Measurements from ENCODE around the gene NRCAM. TPM values are rescaled to one million over a fixed set of nuclear protein-coding genes. Genes with fewer than 3 reads are reported as not detected.
"Not testable (repeated sequence)": the region's sequence is repeated elsewhere in the genome, so short reads cannot be mapped to it uniquely, and the experiment has no call there.

Gene NRCAM
- 10 to 100 TPM in 1 of 4 donors, 1 to 10 TPM in 1, under 1 TPM in 1, not detected in 1; 0.77 to 30.3 (median 2.0) TPM for total RNA-seq

DNA sequence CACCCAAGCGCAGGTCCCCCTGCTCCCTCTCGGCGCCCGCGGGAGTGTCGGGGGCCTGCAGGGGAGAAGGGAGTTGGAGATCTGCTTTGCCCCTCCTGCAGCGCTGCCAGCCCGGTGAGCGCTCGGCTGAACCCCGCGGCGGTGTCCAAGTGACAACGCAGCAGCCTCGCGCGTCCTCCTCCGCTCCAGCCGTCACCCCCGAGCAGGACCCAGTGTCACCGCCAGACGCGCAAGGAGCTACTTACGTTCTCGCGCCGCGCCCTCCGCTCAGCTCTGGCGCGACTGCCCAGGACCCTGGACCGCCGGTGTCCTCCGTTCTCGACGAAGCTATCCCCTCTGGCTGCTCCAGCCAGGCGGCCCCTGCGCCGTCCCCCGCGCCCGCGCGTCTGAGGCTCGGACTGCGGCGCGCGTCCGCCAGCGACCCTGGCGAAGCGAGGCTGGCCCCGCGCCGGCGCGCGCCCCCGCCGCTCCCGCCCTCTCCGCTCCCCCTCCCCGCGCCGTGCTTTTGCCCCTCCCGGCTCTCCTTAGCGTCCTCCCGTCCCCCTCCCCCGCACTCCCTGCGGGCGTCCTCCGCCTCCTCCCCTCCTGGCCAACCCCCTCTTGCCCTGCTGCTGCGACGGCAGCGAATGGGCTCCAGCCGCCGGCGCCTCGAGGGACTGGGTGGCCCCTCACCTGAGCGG is at the start of gene NRCAM:
TSS of gene NRCAM (minus strand) at position 439 of the 680 bp plus-strand sequence. CDS start 216,372 bp downstream, outside the sequence.
- peak in 1 of 2 donors; percentile 24 for DNase-seq
- peaks cover 0 to 3% of the 10 kb centered on the region in 2 donors for H3K27me3 ChIP-seq

DNA sequence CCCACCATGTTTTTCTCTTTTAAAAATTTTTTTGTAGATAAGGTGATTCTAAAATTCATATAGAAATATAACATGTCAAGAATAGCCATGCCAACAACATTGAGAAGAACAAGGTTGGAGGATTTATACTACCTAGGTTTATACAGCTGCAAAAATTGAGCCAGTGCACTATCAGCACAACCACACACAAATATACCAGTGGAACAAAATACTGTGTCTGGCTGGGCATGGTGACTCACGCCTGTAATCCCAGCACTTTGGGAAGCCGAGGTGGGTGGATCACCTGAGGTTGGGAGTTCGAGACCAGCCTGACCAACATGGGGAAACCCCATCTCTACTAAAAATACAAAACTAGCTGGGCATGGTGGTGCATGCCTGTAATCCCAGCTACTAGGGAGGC is 48.3 kb upstream of the NRCAM start:
- intact Hi-C loops (cut with DNase I; ENCODE audit: low total_unique reads); H3K4me3 ChIP-seq; H3K4me1 ChIP-seq; H3K9me3 ChIP-seq; H3K27ac ChIP-seq; H3K36me3 ChIP-seq; DNase-seq; H3K27me3 ChIP-seq: not testable (repeated sequence)

More for the DNA sequence above, at the start of gene NRCAM:
- H3K27ac ChIP-seq = no peak within 1 kb of the TSS
- H3K36me3 ChIP-seq = no peaks in the 10 kb centered on the region
- intact Hi-C loops (cut with DNase I; ENCODE audit: low total_unique reads) = no loop called here
- TF ChIP-seq POLR2A (IDR thresholded peaks at IDR 0.05) = no peak
- TF ChIP-seq, protein P1, sequence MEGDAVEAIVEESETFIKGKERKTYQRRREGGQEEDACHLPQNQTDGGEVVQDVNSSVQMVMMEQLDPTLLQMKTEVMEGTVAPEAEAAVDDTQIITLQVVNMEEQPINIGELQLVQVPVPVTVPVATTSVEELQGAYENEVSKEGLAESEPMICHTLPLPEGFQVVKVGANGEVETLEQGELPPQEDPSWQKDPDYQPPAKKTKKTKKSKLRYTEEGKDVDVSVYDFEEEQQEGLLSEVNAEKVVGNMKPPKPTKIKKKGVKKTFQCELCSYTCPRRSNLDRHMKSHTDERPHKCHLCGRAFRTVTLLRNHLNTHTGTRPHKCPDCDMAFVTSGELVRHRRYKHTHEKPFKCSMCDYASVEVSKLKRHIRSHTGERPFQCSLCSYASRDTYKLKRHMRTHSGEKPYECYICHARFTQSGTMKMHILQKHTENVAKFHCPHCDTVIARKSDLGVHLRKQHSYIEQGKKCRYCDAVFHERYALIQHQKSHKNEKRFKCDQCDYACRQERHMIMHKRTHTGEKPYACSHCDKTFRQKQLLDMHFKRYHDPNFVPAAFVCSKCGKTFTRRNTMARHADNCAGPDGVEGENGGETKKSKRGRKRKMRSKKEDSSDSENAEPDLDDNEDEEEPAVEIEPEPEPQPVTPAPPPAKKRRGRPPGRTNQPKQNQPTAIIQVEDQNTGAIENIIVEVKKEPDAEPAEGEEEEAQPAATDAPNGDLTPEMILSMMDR (IDR thresholded peaks at IDR 0.05) = no peak
- peak within 1 kb of the TSS; percentile 19 to 34 for H3K4me3 ChIP-seq
- H3K9me3 ChIP-seq = no peaks in the 10 kb centered on the region
- peaks cover 0 to 9% of the 10 kb centered on the region in 2 donors for H3K4me1 ChIP-seq

DNA sequence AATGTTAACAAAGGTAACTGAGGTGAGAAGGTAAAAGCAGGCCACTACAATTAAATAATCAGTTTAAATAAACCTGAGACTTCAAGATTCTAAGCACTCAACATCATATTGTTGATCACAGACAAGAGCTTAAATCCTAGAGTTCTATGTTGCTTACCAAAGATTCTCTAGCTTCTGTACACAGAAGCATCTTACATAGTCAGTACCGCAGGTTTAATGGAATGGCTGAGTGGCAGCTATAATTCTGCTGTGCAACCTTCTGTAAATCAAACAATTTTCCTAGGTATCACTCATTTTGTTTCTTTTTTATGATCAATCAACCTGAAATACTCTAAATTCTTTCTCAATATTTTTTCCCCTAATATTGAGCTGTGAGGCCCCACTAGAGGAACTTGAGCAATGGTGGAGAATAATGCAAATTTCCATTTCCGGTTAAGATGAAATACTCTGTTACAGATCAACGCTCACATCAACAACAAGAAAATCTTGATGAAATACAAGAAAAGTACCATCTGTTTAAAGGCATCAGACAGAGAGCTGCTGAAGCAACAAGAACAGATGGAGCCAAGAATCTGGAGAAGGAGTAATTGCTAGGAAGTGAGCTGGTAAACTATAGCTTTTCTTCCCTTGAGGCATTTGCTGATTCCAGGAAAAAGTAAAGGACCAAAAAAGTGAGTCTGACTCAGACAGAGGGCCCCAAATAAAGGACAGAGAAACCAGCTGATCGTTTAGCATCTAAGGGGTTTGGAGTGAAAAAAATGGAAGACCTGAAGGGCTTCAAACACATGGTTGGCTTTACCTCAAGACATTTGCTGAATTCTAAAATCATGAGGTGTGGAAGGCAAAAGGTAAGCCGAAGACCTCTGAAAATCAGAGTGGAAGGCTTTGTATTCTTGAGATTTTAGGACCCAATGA is 47.1 kb upstream of the NRCAM start:
- intact Hi-C loops (cut with DNase I; ENCODE audit: low total_unique reads) = no loop called here
- Histone ChIP-seq H3K36me3 (no peaks in the 10 kb centered on the region), H3K4me1 (no peaks in the 10 kb centered on the region), H3K9me3 (no peaks in the 10 kb centered on the region), H3K27me3 (no peaks in the 10 kb centered on the region), H3K27ac (no peak overlapping the region), H3K4me3 (no peak overlapping the region)
- no peak for DNase-seq
- no peak for TF ChIP-seq POLR2A (IDR thresholded peaks at IDR 0.05)
- TF ChIP-seq, protein P1 (IDR thresholded peaks at IDR 0.05) = no peak

DNA sequence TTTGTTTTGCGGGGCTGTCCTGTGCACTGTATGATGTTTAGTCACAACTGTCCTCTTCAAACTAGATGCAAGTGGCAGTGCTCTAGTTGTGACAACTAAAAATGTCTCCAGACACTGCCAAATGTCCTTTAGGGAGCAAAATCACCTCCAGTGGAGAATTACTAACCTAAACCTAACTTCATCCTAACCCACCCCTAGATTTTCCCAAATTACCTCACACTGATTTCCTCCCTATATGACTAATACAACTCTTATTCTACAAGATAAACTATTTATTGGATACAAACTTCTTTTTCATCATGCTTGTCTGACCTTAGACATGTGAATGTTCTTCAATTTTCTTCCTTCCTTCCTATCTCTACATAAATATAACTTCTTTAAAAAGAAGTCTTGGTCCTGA is 43.3 kb upstream of the NRCAM start:
- no peak for DNase-seq
- no peaks in the 10 kb centered on the region for H3K9me3 ChIP-seq
- no peaks in the 10 kb centered on the region for H3K36me3 ChIP-seq
- H3K27me3 ChIP-seq = no peaks in the 10 kb centered on the region
- H3K4me3 ChIP-seq = no peak overlapping the region
- intact Hi-C loops (cut with DNase I; ENCODE audit: low total_unique reads) = no loop called here
- H3K27ac ChIP-seq = no peak overlapping the region
- TF ChIP-seq, protein P1 (IDR thresholded peaks at IDR 0.05) = no peak
- no peak for TF ChIP-seq POLR2A (IDR thresholded peaks at IDR 0.05)
- no peaks in the 10 kb centered on the region for H3K4me1 ChIP-seq

DNA sequence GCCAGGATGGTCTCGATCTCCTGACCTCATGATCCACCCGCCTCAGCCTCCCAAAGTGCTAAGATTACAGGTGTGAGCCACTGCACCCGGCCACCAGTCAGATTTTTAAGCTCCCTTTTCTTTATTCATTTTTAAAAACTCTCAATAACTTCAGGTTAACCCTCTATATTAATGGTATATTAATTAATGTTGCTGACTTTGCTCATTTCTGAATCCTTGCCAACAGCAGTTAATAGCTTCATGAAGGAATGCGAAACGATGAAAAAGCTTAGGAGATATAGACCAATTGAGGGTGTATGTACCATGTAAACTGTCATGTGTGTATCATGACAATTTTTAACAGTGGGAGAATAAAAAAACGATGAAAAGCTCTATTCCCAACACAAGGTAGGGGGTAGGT is 42.2 kb upstream of the NRCAM start:
- H3K27ac ChIP-seq = no peak overlapping the region
- no peak for TF ChIP-seq POLR2A (IDR thresholded peaks at IDR 0.05)
- TF ChIP-seq, protein P1 (IDR thresholded peaks at IDR 0.05) = no peak

More for the DNA sequence above, 42.2 kb upstream of the NRCAM start:
- no peaks in the 10 kb centered on the region for H3K36me3 ChIP-seq
- no peaks in the 10 kb centered on the region for H3K27me3 ChIP-seq
- no peak for DNase-seq
- no peak overlapping the region for H3K4me3 ChIP-seq
- intact Hi-C loops (cut with DNase I; ENCODE audit: low total_unique reads) = no loop called here
- H3K9me3 ChIP-seq = no peaks in the 10 kb centered on the region
- H3K4me1 ChIP-seq = no peaks in the 10 kb centered on the region
